Endothelial cell of umbilical vein (primary cell): ENCODE data around the gene CYP2D6. TPM values are rescaled to one million over a fixed set of nuclear protein-coding genes. Genes with fewer than 3 reads are reported as not detected.

Experiments
- BruUV-seq: library from RNA; stranded (reverse); fragments of 400-500 nt; replicated peaks from 2 replicates; lab custom pipeline; 2021; lab: Mats Ljungman, UMichigan
- CTCF ChIA-PET: fragments of 300-600, 350-600 bp; sonication (Branson Sonifier 250); formaldehyde crosslinking; loops from one replicate; lab custom pipeline; 2021; ENCODE audit warnings: antibody characterized with exemption, inconsistent platforms; lab: Charles Lee
- POLR2A ChIA-PET: fragments of 300-600, 350-600 bp; sonication (Branson Sonifier 250); formaldehyde crosslinking; loops from one replicate; lab custom pipeline; 2021; ENCODE audit warnings: antibody characterized with exemption, inconsistent platforms; lab: Charles Lee
- DNase-seq: peaks from one replicate; pipeline ENCODE4 v3.0.0-alpha.2; 2011; ENCODE audit warnings: low read depth, low spot score
- FAIRE-seq: peaks from 2 replicates; lab custom pipeline; 2011; peaks lifted over from hg19 to GRCh38; lab: Jason Lieb, UNC
- H2AFZ ChIP-seq: 2 replicates; pipeline ENCODE4 v1.6.0; 2012; ENCODE audit warnings: low read depth, low read length, control low read depth, inconsistent platforms
- H3K27ac ChIP-seq: 2 replicates; pipeline ENCODE4 v1.5.1; 2011; ENCODE audit warnings: low read depth, mild to moderate bottlenecking, control low read depth, low read length, moderate library complexity; ENCODE audit not compliant: insufficient read depth
- H3K27me3 ChIP-seq, 2 experiments: 2 replicates each; pipeline versions ENCODE4 v1.6.0 to v1.6.1; 2011; ENCODE audit warnings: low read length in 2 of 2, mixed read lengths in 1 of 2; ENCODE audit not compliant: control insufficient read depth in 2 of 2, insufficient read depth in 2 of 2
- H3K36me3 ChIP-seq, 2 experiments: 2 replicates in 1 of 2; 3 replicates in 1 of 2; pipeline ENCODE4 v1.5.1; 2011; ENCODE audit warnings: low read length in 2 of 2, mild to moderate bottlenecking in 1 of 2, moderate library complexity in 1 of 2; ENCODE audit not compliant: control insufficient read depth in 2 of 2, insufficient read depth in 2 of 2; ENCODE audit errors: extremely low read depth in 1 of 2
- H3K4me1 ChIP-seq: 3 replicates; pipeline ENCODE4 v1.5.1; 2011; ENCODE audit warnings: mild to moderate bottlenecking, low read length; ENCODE audit not compliant: control insufficient read depth, insufficient read depth; ENCODE audit errors: extremely low read depth
- H3K4me2 ChIP-seq: 2 replicates; pipeline ENCODE4 v1.6.1; 2011; ENCODE audit warnings: low read length, control low read depth, mixed read lengths; ENCODE audit not compliant: insufficient read depth
- H3K4me3 ChIP-seq, 3 experiments: fragments of 200-600 bp in 1 of 3; sonication (generic), shearing (Covaris generic) in 1 of 3; replicated peaks in 1 of 3; 2 replicates each; pipeline ENCODE4 v1.5.1; 2011 to 2016; ENCODE audit warnings: control low read depth in 3 of 3, low read length in 3 of 3, mild to moderate bottlenecking in 2 of 3, inconsistent platforms in 1 of 3, low read depth in 1 of 3, moderate library complexity in 1 of 3; ENCODE audit not compliant: insufficient read depth in 1 of 3
- H3K79me2 ChIP-seq: 2 replicates; pipeline ENCODE4 v1.6.0; 2012; ENCODE audit warnings: low read length, inconsistent platforms; ENCODE audit not compliant: control insufficient read depth, insufficient read depth
- H3K9ac ChIP-seq: replicated peaks from 2 replicates; pipeline ENCODE3; 2011; ENCODE audit warnings: low read length, control low read depth; ENCODE audit not compliant: insufficient read depth; ENCODE audit errors: extremely low read depth
- H3K9me1 ChIP-seq: replicated peaks from 3 replicates; pipeline ENCODE4 v1.6.0; 2011; ENCODE audit warnings: mild to moderate bottlenecking, low read length; ENCODE audit not compliant: control insufficient read depth, insufficient read depth; ENCODE audit errors: extremely low read depth
- H3K9me3 ChIP-seq: replicated peaks from 2 replicates; pipeline ENCODE4 v1.5.1; 2012; ENCODE audit warnings: low read length, inconsistent platforms; ENCODE audit not compliant: control insufficient read depth, insufficient read depth
- H4K20me1 ChIP-seq: replicated peaks from 2 replicates; pipeline ENCODE3; 2011; ENCODE audit warnings: mild to moderate bottlenecking, low read length; ENCODE audit not compliant: control insufficient read depth, insufficient read depth; ENCODE audit errors: extremely low read depth
- EZH2 ChIP-seq: IDR thresholded peaks from 2 replicates; pipeline ENCODE4 v1.6.1; 2012; ENCODE audit warnings: borderline replicate concordance, low read depth, mild to moderate bottlenecking, moderate library complexity, low read length, inconsistent platforms; ENCODE audit not compliant: severe bottlenecking
- FOS ChIP-seq: IDR thresholded peaks from 2 replicates; pipeline ENCODE4 v1.6.1; 2011; ENCODE audit warnings: mild to moderate bottlenecking, low read length, moderate library complexity, borderline replicate concordance; ENCODE audit not compliant: insufficient read depth
- GATA2 ChIP-seq: IDR thresholded peaks from 2 replicates; pipeline ENCODE4 v1.7.0; 2011; ENCODE audit warnings: low read depth, mild to moderate bottlenecking, moderate library complexity, mixed read lengths, low read length; ENCODE audit not compliant: insufficient read length, insufficient read depth
- JUN ChIP-seq: IDR thresholded peaks from 2 replicates; pipeline ENCODE4 v1.6.1; 2011; ENCODE audit warnings: borderline replicate concordance, low read depth; ENCODE audit not compliant: insufficient read length, insufficient read depth
- MYC ChIP-seq: IDR thresholded peaks from one replicate; pipeline ENCODE4 v1.6.1; 2011; ENCODE audit warnings: mild to moderate bottlenecking, low read depth, low read length
- POLR2A ChIP-seq: IDR thresholded peaks from 2 replicates; pipeline ENCODE4 v1.6.1; 2012; ENCODE audit warnings: low read depth, mild to moderate bottlenecking, control low read depth, low read length
- POLR2AphosphoS5 ChIP-seq: IDR thresholded peaks from 2 replicates; pipeline ENCODE4 v1.6.1; 2012; ENCODE audit warnings: low read depth, mild to moderate bottlenecking, control low read depth, low read length, moderate library complexity; ENCODE audit not compliant: insufficient read depth
- dilution Hi-C: fragments of 300-500 bp; cut with MboI; formaldehyde crosslinking; loops from one replicate; pipeline ENCODE4 v1.15.0; 2019; ENCODE audit warnings: low sequenced_read_pairs; ENCODE audit not compliant: extremely low pct_ligation_motif_present
- intact Hi-C: fragments of 100-400 bp; cut with micrococcal nuclease; formaldehyde crosslinking; loops from one replicate; pipeline ENCODE4 v1.10.0; 2022
- polyA plus RNA-seq, 4 experiments: library from polyadenylated mRNA; depleted of rRNA in 3 of 4; stranded (reverse) in 3 of 4; unstranded in 1 of 4; fragments of >200 nt; gene quantifications; 2 replicates each; pipeline versions ENCODE4 v1.2.1 to v1.2.3, GENCODE V29; 2011 to 2012; ENCODE audit warnings: missing spikeins in 1 of 4
- total RNA-seq: library from RNA; stranded (reverse); gene quantifications from 2 replicates; pipeline ENCODE4 v1.2.3, GENCODE V29; 2021
- TF ChIP-seq, protein P1 (sequence below): IDR thresholded peaks from 2 replicates; pipeline ENCODE4 v1.6.1; 2011; ENCODE audit not compliant: insufficient read depth, insufficient read length
- TF ChIP-seq, protein P2 (sequence below), 2 donors: IDR thresholded peaks; 1 replicate in 1 of 2; 2 replicates in 1 of 2; pipeline ENCODE4 v1.5.1; 2011; ENCODE audit warnings: low read length in 2 of 2, mild to moderate bottlenecking in 2 of 2, moderate library complexity in 2 of 2, control low read depth in 1 of 2, inconsistent platforms in 1 of 2, low read depth in 1 of 2; ENCODE audit not compliant: insufficient read depth in 1 of 2; ENCODE audit errors: extremely low read depth in 1 of 2

CYP2D6 gene
- total and polyA plus RNA-seq, 2 donors (not counting 3 experiments of a cell fraction or from before 2014, with no cell fraction given): 0.25 to 0.91 TPM

DNA sequence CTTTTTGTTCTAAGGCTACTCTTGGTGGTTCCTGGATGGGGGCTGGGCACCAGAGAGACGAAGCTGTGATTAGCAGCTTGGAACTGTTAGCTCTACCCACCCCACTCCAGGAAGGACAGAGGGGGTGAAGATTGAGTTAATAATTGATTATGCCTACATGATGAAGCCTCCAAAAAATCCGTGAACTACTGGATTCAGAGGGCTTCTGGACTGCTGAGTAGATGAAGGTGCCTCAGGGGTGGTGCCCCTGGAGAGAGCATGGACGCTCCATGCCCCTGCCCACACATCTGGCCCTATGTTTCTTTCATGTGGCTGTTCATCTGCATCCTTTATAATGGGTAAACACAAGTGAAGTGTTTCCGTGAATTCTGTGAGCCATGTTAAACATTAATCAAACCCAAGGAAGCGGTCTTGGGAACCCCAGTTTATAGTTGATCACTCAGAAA lies 47.3 kb upstream of the CYP2D6 start:
- no peaks in the 10 kb centered on the region for H3K9me1 ChIP-seq
- H3K4me3 ChIP-seq: no peak overlapping the region
- H3K36me3 ChIP-seq: peaks cover 0 to 2% of the 10 kb centered on the region in 2 experiments
- ChIA-PET CTCF (no interaction called here), POLR2A (no interaction called here)
- TF ChIP-seq, protein P1, sequence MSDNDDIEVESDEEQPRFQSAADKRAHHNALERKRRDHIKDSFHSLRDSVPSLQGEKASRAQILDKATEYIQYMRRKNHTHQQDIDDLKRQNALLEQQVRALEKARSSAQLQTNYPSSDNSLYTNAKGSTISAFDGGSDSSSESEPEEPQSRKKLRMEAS: no peak
- TF ChIP-seq MYC (no peak), JUN (no peak), POLR2AphosphoS5 (no peak), GATA2 (no peak)
- no peaks in the 10 kb centered on the region for H4K20me1 ChIP-seq
- no TSS peak for BruUV-seq
- no peaks in the 10 kb centered on the region for H3K27me3 ChIP-seq
- dilution Hi-C loops (no loop called here), intact Hi-C loops (no loop called here)
- no peak overlapping the region for H2AFZ ChIP-seq
- FAIRE-seq (no peak), DNase-seq (no peak)
- no peaks in the 10 kb centered on the region for H3K9me3 ChIP-seq
- H3K27ac ChIP-seq: no peak overlapping the region
- H3K4me2 ChIP-seq: no peak overlapping the region
- no peak overlapping the region for H3K9ac ChIP-seq
- H3K4me1 ChIP-seq: peaks cover 7% of the 10 kb centered on the region
- peaks cover 1% of the 10 kb centered on the region for H3K79me2 ChIP-seq

DNA sequence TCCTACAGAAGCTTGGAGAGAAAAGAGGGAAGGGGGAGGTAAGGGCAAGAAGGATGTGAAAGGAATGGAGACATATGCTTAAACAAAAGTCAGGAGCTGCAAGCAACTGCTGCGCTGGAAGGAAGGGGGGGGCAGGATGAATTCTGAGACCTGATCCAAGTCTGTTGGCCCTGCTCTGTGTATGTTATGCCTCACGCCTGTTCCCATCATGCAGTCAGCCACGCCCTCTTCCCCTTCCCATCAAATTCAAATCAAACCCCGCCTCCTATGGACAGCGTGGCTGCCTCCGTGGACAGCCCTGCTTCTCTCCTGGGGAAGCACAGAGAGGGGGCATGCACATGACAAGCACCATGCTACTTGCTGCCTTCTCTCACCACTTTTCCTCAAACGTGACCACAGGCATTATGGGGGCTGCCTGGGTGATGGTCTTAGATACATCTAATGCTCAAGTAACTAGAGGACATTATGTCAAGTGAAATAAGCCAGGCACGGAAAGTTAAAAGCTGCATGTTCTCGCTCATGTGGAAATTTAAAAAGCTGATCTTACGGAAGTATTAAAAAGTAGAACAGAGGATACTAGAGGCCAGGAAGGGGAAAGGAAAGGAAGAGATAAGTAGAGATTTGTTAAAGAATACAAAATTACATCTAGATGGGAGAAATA lies 45.8 kb upstream of the CYP2D6 start:
- Histone ChIP-seq H4K20me1 (no peaks in the 10 kb centered on the region), H3K9me3 (no peaks in the 10 kb centered on the region), H3K4me1 (peaks cover 11% of the 10 kb centered on the region), H3K4me3 (no peak overlapping the region), H3K27me3 (no peaks in the 10 kb centered on the region), H2AFZ (no peak overlapping the region), H3K4me2 (no peak overlapping the region), H3K27ac (no peak overlapping the region), H3K79me2 (no peaks in the 10 kb centered on the region), H3K9ac (no peak overlapping the region), H3K9me1 (no peaks in the 10 kb centered on the region), H3K36me3 (peaks cover 0 to 2% of the 10 kb centered on the region in 2 experiments)
- dilution Hi-C loops (no loop called here), intact Hi-C loops (no loop called here)
- ChIA-PET CTCF (interaction anchor here (1.6 kb wide), 1 partner anchor 10 kb away, joined by 4 read pairs; no protein-coding TSS in a partner anchor), POLR2A (no interaction called here)
- no peak for FAIRE-seq
- TF ChIP-seq POLR2AphosphoS5: no peak
- no peak for TF ChIP-seq JUN
- no peak for TF ChIP-seq POLR2A
- TF ChIP-seq, protein P2, sequence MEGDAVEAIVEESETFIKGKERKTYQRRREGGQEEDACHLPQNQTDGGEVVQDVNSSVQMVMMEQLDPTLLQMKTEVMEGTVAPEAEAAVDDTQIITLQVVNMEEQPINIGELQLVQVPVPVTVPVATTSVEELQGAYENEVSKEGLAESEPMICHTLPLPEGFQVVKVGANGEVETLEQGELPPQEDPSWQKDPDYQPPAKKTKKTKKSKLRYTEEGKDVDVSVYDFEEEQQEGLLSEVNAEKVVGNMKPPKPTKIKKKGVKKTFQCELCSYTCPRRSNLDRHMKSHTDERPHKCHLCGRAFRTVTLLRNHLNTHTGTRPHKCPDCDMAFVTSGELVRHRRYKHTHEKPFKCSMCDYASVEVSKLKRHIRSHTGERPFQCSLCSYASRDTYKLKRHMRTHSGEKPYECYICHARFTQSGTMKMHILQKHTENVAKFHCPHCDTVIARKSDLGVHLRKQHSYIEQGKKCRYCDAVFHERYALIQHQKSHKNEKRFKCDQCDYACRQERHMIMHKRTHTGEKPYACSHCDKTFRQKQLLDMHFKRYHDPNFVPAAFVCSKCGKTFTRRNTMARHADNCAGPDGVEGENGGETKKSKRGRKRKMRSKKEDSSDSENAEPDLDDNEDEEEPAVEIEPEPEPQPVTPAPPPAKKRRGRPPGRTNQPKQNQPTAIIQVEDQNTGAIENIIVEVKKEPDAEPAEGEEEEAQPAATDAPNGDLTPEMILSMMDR (IDR thresholded peaks at IDR 0.05; ENCODE audit: extremely low read depth in 1 of 2, insufficient read depth in 1 of 2, low read depth in 1 of 2, low read length in 2 of 2): no peak
- no peak for TF ChIP-seq MYC
- TF ChIP-seq, protein P1: no peak
- TF ChIP-seq EZH2: no peak
- no peak for TF ChIP-seq FOS
- no peak for TF ChIP-seq GATA2
- BruUV-seq: no TSS peak
- DNase-seq: no peak
